ENCODE results near the gene CD68.

CD68 gene

DNA sequence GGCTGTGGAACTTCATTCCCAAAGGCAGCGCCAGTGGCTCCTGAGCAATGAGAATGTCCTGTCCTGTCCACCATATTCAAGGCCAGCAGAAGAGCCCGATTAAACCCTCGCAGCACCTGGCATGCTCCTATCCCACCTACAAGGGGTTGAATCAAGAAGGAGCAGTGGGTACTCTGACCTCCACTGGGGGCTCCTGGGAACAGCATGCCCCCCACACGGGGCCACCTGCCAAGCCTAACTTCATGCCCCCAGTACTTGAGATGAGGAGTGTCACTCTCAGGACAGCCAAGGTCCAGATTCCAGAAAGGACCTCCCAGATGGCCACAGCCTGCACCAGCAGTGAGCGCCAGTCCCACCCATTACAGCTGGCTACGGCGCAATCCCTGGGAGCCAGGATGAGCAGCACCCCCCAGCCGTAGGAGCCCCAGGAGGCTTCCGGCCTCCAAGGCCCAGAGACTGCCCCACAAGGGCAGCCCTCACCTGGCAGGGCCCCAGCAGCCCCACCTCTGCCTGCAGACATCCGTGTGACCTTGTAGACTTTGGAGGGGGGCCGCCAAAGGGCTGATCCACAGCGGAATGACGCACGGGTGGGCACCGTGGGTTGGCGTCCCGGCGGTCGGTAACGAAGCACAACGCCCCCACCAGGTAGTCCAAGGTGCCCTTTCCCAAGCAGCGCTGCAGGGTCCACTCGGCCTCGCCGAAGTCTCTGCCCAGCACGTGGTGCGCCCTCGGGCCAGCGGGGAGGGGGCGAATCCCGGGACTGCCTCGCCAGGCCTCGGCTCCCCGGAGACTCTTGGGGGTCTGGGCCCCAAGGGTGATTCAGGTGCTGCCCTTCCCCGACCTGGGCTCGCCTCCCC lies 3.2 kb downstream of the CD68 start:
- peak overlapping the region; percentile 95 for H3K4me3 ChIP-seq
- no peaks in the 10 kb centered on the region for H3K9me3 ChIP-seq (ENCODE audit: low read depth, low read length)
- no peak for TF ChIP-seq EZH2 (IDR thresholded peaks at IDR 0.05)
- TF ChIP-seq FOXP2 (optimal IDR thresholded peaks at IDR 0.05; ENCODE audit: control extremely low read depth, extremely low read length, insufficient read depth) = no peak
- no peak for TF ChIP-seq POLR2AphosphoS5 (IDR thresholded peaks at IDR 0.05; ENCODE audit: borderline replicate concordance, low read depth, low read length)
- peak overlapping the region; percentile 99 for H3K9ac ChIP-seq (ENCODE audit: insufficient read length)
- no peak for DNase-seq (ENCODE audit: low read depth, low spot score)
- peaks cover 21% of the 10 kb centered on the region for H3K36me3 ChIP-seq (ENCODE audit: insufficient read depth, low read length)
- H3K27ac ChIP-seq = peak overlapping the region; percentile 99

DNA sequence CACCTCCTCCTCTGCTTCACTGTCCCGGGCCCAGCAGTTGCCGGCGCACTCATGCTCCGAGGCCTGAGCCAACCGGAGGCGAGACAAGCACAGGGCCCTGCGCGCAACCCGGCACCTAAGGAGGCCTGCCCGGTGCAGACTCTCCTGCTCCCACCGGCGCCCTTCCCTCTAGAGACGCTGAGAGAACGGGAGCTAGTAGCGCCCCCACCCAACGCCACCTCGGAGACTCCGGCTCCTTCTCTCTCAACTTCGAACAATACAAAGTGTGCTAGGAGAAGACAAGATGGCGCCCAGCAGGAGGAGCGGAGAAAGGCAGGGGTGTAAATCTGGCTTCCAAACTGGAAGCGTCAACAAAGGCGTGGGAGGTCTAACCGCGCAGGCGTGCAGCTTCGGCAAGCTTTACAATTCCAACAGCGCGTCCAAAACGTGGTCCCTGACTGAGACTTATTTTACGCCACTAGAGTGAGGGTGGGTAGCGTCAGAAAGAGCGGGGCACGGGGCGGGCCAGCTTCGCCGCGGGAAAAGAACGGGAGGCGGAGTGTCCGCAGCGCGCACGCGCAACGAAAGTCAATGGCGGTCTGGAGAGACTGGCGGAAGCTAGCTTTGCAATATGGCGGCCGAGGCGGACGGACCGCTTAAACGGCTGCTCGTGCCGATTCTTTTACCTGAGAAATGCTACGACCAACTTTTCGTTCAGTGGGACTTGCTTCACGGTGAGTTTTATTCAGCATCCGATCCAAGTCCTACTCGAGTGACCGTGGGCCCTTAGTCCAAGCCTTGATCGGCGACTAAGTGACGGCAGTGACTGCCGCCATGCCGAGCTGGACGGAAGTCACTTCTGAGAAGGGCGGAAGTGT lies 4.0 kb downstream of the CD68 start, which contains the start of gene MPDU1:
TSS of gene MPDU1 (plus strand) at position 600 of the 857 bp plus-strand sequence. CDS start at position 611, 11 bp downstream.
- no peaks in the 10 kb centered on the region for H3K9me3 ChIP-seq (ENCODE audit: low read depth, low read length)
- peak; percentile 80 for DNase-seq (ENCODE audit: low read depth, low spot score)
- peak within 1 kb of the TSS; percentile 95 for H3K4me3 ChIP-seq
- peak within 1 kb of the TSS; percentile 99 for H3K9ac ChIP-seq (ENCODE audit: insufficient read length)
- H3K27ac ChIP-seq = peak within 1 kb of the TSS; percentile 99
- TF ChIP-seq EZH2 (IDR thresholded peaks at IDR 0.05) = no peak
- peak; percentile 68 for TF ChIP-seq POLR2AphosphoS5 (IDR thresholded peaks at IDR 0.05; ENCODE audit: borderline replicate concordance, low read depth, low read length)
- no peak for TF ChIP-seq FOXP2 (optimal IDR thresholded peaks at IDR 0.05; ENCODE audit: control extremely low read depth, extremely low read length, insufficient read depth)
- peaks cover 14% of the 10 kb centered on the region for H3K36me3 ChIP-seq (ENCODE audit: insufficient read depth, low read length)

DNA sequence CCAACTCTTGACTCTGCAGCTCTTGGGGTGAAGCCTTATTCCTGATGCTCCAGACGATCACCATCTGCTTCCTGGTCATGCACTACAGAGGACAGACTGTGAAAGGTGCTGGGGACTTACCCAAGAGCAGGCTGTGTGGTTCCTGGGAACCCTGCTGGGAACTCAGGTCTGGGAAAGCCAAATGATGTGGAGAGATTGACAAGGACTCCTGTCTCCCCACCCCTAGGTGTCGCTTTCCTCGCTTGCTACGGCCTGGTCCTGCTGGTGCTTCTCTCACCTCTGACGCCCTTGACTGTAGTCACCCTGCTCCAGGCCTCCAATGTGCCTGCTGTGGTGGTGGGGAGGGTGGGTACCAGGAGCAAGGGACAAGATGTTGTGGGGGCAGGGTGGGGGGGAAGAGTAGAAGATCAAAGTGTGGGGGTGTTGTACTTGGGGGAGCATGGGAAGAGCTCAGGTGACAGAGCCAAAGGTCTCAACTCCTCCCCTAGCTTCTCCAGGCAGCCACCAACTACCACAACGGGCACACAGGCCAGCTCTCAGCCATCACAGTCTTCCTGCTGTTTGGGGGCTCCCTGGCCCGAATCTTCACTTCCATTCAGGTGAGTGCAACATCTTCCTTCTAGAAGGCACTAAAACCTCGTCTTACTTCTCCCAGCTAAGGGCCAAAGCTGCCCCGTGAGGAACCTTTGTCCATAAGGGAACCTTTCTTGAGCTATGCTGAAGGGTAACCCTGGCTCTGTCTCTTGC lies 7.4 kb downstream of the CD68 start:
- DNase-seq (ENCODE audit: low read depth, low spot score) = no peak
- no peaks in the 10 kb centered on the region for H3K9me3 ChIP-seq (ENCODE audit: low read depth, low read length)
- peak overlapping the region; percentile 50; the same call in 1 of the 2 replicates for H3K27ac ChIP-seq
- H3K36me3 ChIP-seq (ENCODE audit: insufficient read depth, low read length) = peaks cover 22% of the 10 kb centered on the region
- no peak overlapping the region for H3K9ac ChIP-seq (ENCODE audit: insufficient read length)
- H3K4me3 ChIP-seq = no peak overlapping the region
- no peak for TF ChIP-seq POLR2AphosphoS5 (IDR thresholded peaks at IDR 0.05; ENCODE audit: borderline replicate concordance, low read depth, low read length)
- TF ChIP-seq EZH2 (IDR thresholded peaks at IDR 0.05) = no peak
- no peak for TF ChIP-seq FOXP2 (optimal IDR thresholded peaks at IDR 0.05; ENCODE audit: control extremely low read depth, extremely low read length, insufficient read depth)

DNA sequence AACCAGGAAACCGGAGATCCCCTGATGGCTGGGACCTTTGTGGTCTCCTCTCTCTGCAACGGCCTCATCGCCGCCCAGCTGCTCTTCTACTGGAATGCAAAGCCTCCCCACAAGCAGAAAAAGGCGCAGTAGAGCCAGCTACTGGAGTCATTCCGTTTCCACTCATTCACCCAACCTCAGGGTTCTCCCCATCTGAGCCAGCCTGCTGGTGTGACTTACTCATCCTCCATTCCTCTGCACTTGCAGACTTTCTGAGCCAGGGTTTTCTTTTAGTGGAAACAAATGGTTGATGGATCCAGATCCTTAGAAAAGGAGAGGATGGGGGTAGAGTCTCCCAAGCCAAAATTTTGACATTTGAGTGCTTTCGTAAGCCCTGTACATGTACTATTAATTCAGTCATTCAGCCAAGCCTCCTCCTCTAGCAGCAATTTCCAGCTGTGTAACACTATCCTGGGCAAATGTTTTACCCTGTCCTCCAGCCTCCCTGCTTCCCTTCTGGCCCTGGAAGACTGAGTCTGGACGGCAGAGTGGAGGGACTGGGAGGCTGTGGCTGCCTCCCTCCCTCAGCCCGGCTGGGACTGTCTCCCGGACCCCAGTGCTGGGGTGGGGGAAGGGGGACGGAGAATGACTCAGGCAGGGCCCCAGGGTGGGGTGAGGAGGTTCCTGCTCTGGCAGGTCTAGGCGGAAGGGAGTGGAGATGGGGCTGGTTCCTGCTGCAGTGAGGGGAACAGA lies 8.1 kb downstream of the CD68 start:
- no peak for TF ChIP-seq FOXP2 (optimal IDR thresholded peaks at IDR 0.05; ENCODE audit: control extremely low read depth, extremely low read length, insufficient read depth)
- no peak for TF ChIP-seq POLR2AphosphoS5 (IDR thresholded peaks at IDR 0.05; ENCODE audit: borderline replicate concordance, low read depth, low read length)
- TF ChIP-seq EZH2 (IDR thresholded peaks at IDR 0.05) = no peak
- Histone ChIP-seq H3K9me3 (ENCODE audit: low read depth, low read length) (no peaks in the 10 kb centered on the region), H3K9ac (ENCODE audit: insufficient read length) (no peak overlapping the region), H3K4me3 (no peak overlapping the region), H3K36me3 (ENCODE audit: insufficient read depth, low read length) (peaks cover 29% of the 10 kb centered on the region), H3K27ac (peak overlapping the region; percentile 50)
- no peak for DNase-seq (ENCODE audit: low read depth, low spot score)

DNA sequence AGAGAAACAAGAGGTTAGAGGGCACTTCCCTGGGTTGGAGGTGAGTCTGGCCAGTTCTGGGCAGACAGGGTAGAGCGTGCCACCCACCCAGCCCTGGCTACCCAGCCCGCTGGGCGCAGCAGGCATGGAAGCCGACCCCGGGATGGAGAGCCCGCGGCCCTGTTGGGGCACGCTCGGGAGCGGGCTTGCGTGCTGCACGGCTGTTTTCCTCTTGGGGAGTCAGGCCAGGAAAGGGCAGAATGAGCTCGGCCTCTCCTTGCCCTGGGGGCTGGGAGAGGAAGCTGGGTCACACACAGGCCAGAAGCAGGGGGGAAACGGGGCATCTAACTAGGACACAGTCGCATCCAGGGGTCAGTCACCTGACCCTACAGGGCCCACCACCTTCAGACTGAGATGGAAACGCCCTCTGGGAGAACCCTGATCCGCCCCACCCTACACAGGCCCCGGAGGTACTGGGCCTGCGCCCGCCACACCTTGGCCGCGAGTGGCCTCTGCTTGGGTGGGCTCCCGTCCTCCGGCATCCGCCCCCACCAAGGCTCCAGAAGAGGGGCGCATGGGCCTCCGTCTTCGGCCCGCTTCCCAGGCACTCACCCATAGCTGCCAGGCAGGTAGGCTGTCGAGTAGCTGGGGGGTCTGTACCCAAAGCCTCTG lies 9.2 kb downstream of the CD68 start:
- no peak overlapping the region for H3K27ac ChIP-seq
- peaks cover 40% of the 10 kb centered on the region for H3K36me3 ChIP-seq (ENCODE audit: insufficient read depth, low read length)

DNA sequence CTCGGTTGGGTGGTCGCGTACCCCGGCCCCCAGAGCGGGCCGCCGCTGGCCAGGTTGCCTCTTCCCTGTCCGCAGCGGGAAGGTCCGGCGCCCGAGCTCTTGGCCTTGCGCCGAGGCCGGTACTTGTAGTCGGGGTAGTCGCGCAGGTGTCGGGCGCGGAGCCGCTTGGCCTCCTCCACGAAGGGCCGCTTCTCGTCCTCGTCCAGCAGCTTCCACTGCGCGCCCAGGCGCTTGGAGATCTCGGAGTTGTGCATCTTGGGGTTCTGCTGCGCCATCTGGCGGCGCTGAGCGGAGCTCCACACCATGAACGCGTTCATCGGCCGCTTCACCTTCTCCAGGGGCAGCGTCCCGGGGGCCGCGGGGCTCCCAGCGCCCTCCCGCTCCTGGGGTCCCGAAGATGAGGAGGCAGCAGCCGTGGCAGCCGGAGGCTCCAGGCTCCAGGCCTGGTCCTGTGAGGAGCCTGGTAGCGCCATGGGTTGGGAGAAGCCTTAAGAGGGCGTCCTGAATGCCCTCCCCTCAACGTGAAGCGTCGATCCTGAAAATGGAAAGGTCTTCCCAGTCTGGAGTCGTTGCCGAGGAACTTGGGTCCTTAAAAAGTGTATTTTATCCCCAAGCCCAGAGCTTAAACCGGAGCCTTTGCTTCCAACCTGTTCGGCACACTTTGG lies 9.9 kb downstream of the CD68 start:
- no peak for DNase-seq (ENCODE audit: low read depth, low spot score)
- TF ChIP-seq EZH2 (IDR thresholded peaks at IDR 0.05) (no peak), FOXP2 (optimal IDR thresholded peaks at IDR 0.05; ENCODE audit: control extremely low read depth, extremely low read length, insufficient read depth) (no peak), POLR2AphosphoS5 (IDR thresholded peaks at IDR 0.05; ENCODE audit: borderline replicate concordance, low read depth, low read length) (no peak)
- Histone ChIP-seq H3K9me3 (ENCODE audit: low read depth, low read length) (no peaks in the 10 kb centered on the region), H3K9ac (ENCODE audit: insufficient read length) (no peak overlapping the region), H3K36me3 (ENCODE audit: insufficient read depth, low read length) (peaks cover 46% of the 10 kb centered on the region), H3K4me3 (no peak overlapping the region), H3K27ac (no peak overlapping the region)

More for the DNA sequence above, 9.2 kb downstream of the CD68 start:
- Histone ChIP-seq H3K9me3 (ENCODE audit: low read depth, low read length) (no peaks in the 10 kb centered on the region), H3K4me3 (no peak overlapping the region), H3K9ac (ENCODE audit: insufficient read length) (no peak overlapping the region)
- no peak for DNase-seq (ENCODE audit: low read depth, low spot score)
- TF ChIP-seq POLR2AphosphoS5 (IDR thresholded peaks at IDR 0.05; ENCODE audit: borderline replicate concordance, low read depth, low read length) = no peak
- TF ChIP-seq FOXP2 (optimal IDR thresholded peaks at IDR 0.05; ENCODE audit: control extremely low read depth, extremely low read length, insufficient read depth) = no peak
- TF ChIP-seq EZH2 (IDR thresholded peaks at IDR 0.05) = no peak

Data from SK-N-MC (cell line).